Epithelial cell of proximal tubule (primary cell): ENCODE data around the gene RPS4Y2. TPM values are rescaled to one million over a fixed set of nuclear protein-coding genes. Genes with fewer than 3 reads are reported as not detected.

ENCODE experiments used
- DNase-seq: peaks from one replicate; pipeline ENCODE4 v3.0.0-alpha.2; 2011; ENCODE audit warnings: low read depth
- H3K4me3 ChIP-seq: 2 replicates; pipeline ENCODE4 v1.5.1; 2011; ENCODE audit warnings: low read depth, mild to moderate bottlenecking, low read length
- CTCF ChIP-seq: conservative IDR thresholded peaks from 2 replicates; pipeline ENCODE4 v1.5.1; 2012; ENCODE audit warnings: low read depth, mild to moderate bottlenecking, low read length
- total RNA-seq: library from RNA; depleted of rRNA; stranded (reverse); fragments of >200 nt; gene quantifications from 2 replicates; pipeline ENCODE4 v1.2.3, GENCODE V29; 2015

The RPS4Y2 gene
- total RNA-seq, 1 donor from 2014 or later = not detected

GRCh38 chrY:20781408-20781807, 25.5 kb downstream of the RPS4Y2 start:
- TF ChIP-seq CTCF = no peak
- no peak for DNase-seq
- no peak overlapping the region for H3K4me3 ChIP-seq

- DNase-seq = no peak
- TF ChIP-seq CTCF = no peak
- H3K4me3 ChIP-seq = no peak overlapping the region
These were observed 29.1 kb downstream of the RPS4Y2 start for GRCh38 chrY:20784965-20785364.

- no peak for TF ChIP-seq CTCF
- no peak for DNase-seq
These were observed 31.2 kb downstream of the RPS4Y2 start for GRCh38 chrY:20787076-20787475.

GRCh38 chrY:20798351-20799049, 42.6 kb downstream of the RPS4Y2 start:
- TF ChIP-seq CTCF = no peak
- no peak overlapping the region for H3K4me3 ChIP-seq
- no peak for DNase-seq

More at GRCh38 chrY:20787076-20787475, 31.2 kb downstream of the RPS4Y2 start:
- H3K4me3 ChIP-seq = no peak overlapping the region

GRCh38 chrY:20802659-20803058, 46.8 kb downstream of the RPS4Y2 start:
- no peak for TF ChIP-seq CTCF
- DNase-seq = no peak
- no peak overlapping the region for H3K4me3 ChIP-seq

GRCh38 chrY:20806243-20806642, 50.3 kb downstream of the RPS4Y2 start:
- TF ChIP-seq CTCF = no peak
- no peak for DNase-seq
- H3K4me3 ChIP-seq = no peak overlapping the region

- H3K4me3 ChIP-seq = no peak overlapping the region
- DNase-seq = no peak
These were observed 57.6 kb downstream of the RPS4Y2 start for GRCh38 chrY:20813459-20813858.

More at GRCh38 chrY:20813459-20813858, 57.6 kb downstream of the RPS4Y2 start:
- no peak for TF ChIP-seq CTCF
